Neural cell (in vitro differentiated cells): Measurements from ENCODE around the gene ZMYND10. TPM values are rescaled to one million over a fixed set of nuclear protein-coding genes. Genes with fewer than 3 reads are reported as not detected.
A peak's percentile ranks its signal among the peaks of the same experiment; 100 is the strongest.

Source experiments
- H2AFZ ChIP-seq: fragments of 200-600, 300-800 bp; sonication (generic), shearing (Covaris generic); 2 replicates; pipeline ENCODE4 v1.6.0; 2014; ENCODE audit warnings: low read depth, mild to moderate bottlenecking, antibody characterized with exemption, low read length, moderate library complexity
- H3F3A ChIP-seq: fragments of 200-600 bp; shearing (Covaris generic); 2 replicates; pipeline ENCODE4 v1.6.1; 2016; ENCODE audit warnings: mild to moderate bottlenecking, moderate library complexity, mixed read lengths, antibody characterized with exemption, low read length; ENCODE audit not compliant: insufficient read depth, poor library complexity, severe bottlenecking
- H3K27ac ChIP-seq: fragments of 200-600, 300-800 bp; sonication (generic), shearing (Covaris generic); 2 replicates; pipeline ENCODE4 v1.5.1; 2014; ENCODE audit warnings: mild to moderate bottlenecking, low read length, moderate library complexity
- H3K27me3 ChIP-seq: fragments of 300-800, 200-600 bp; sonication (generic), shearing (Covaris generic); 2 replicates; pipeline ENCODE4 v1.6.0; 2014; ENCODE audit warnings: mild to moderate bottlenecking, low read depth, low read length, moderate library complexity; ENCODE audit not compliant: insufficient read depth
- H3K36me3 ChIP-seq: fragments of 300-800, 200-600 bp; sonication (generic), shearing (Covaris generic); 2 replicates; pipeline ENCODE4 v1.5.1; 2014; ENCODE audit warnings: mild to moderate bottlenecking, antibody characterized with exemption, low read length, moderate library complexity; ENCODE audit not compliant: insufficient read depth
- H3K4me2 ChIP-seq: fragments of 300-800, 200-600 bp; sonication (generic), shearing (Covaris generic); 2 replicates; pipeline ENCODE4 v1.6.0; 2014; ENCODE audit warnings: mild to moderate bottlenecking, low read length
- H3K4me3 ChIP-seq: fragments of 300-800, 200-600 bp; sonication (generic), shearing (Covaris generic); 2 replicates; pipeline ENCODE4 v1.5.1; 2014; ENCODE audit warnings: mild to moderate bottlenecking, low read length, moderate library complexity
- H3K79me2 ChIP-seq: fragments of 200-600 bp; shearing (Covaris generic); replicated peaks from 2 replicates; pipeline ENCODE4 v1.6.0; 2014; ENCODE audit warnings: mild to moderate bottlenecking, low read length, moderate library complexity; ENCODE audit not compliant: insufficient read depth
- H3K9ac ChIP-seq: fragments of 300-800, 200-600 bp; sonication (generic), shearing (Covaris generic); 2 replicates; pipeline ENCODE4 v1.6.1; 2016; ENCODE audit warnings: mild to moderate bottlenecking, low read length, mixed read lengths
- H3K9me2 ChIP-seq: fragments of 200-600 bp; shearing (Covaris generic); 2 replicates; pipeline ENCODE4 v1.6.1; 2016; ENCODE audit warnings: mild to moderate bottlenecking, low read length, mixed read lengths; ENCODE audit not compliant: insufficient read depth
- H3K9me3 ChIP-seq: fragments of 200-600, 300-800 bp; sonication (generic), shearing (Covaris generic); 2 replicates; pipeline ENCODE4 v1.6.1; 2016; ENCODE audit warnings: mild to moderate bottlenecking, mixed run types, low read length, moderate library complexity, mixed read lengths
- H4K20me1 ChIP-seq: fragments of 200-600 bp; shearing (Covaris generic); 2 replicates; pipeline ENCODE4 v1.6.1; 2016; ENCODE audit warnings: mild to moderate bottlenecking, mixed run types; ENCODE audit not compliant: insufficient read depth
- EP300 ChIP-seq: fragments of 450-650 bp; conservative IDR thresholded peaks from 2 replicates; pipeline ENCODE4 v1.6.1; 2014; ENCODE audit warnings: antibody characterized with exemption, mild to moderate bottlenecking, moderate library complexity; ENCODE audit not compliant: poor library complexity, severe bottlenecking
- EZH2 ChIP-seq: fragments of 200-600, 300-800 bp; shearing (Covaris generic), sonication (generic); IDR thresholded peaks from 2 replicates; pipeline ENCODE4 v1.6.1; 2014; ENCODE audit warnings: antibody characterized with exemption, low read length, borderline replicate concordance, mild to moderate bottlenecking; ENCODE audit not compliant: insufficient read depth, poor library complexity, severe bottlenecking
- MXI1 ChIP-seq: fragments of 450-650 bp; conservative IDR thresholded peaks from 2 replicates; pipeline ENCODE4 v1.6.1; 2014; ENCODE audit warnings: antibody characterized with exemption, mild to moderate bottlenecking; ENCODE audit not compliant: poor library complexity, severe bottlenecking
- POLR2AphosphoS5 ChIP-seq: IDR thresholded peaks from 2 replicates; pipeline ENCODE4 v1.6.1; 2012
- RAD21 ChIP-seq: fragments of 450-650 bp; conservative IDR thresholded peaks from 2 replicates; pipeline ENCODE4 v1.6.1; 2014; ENCODE audit warnings: antibody characterized with exemption, mild to moderate bottlenecking, moderate library complexity
- SMC3 ChIP-seq: fragments of 450-650 bp; conservative IDR thresholded peaks from 2 replicates; pipeline ENCODE4 v1.6.1; 2014; ENCODE audit warnings: antibody characterized with exemption, mild to moderate bottlenecking, moderate library complexity; ENCODE audit not compliant: poor library complexity
- TAF1 ChIP-seq: IDR thresholded peaks from 2 replicates; pipeline ENCODE4 v1.6.1; 2012; ENCODE audit warnings: low read depth
- polyA plus RNA-seq: library from polyadenylated mRNA; depleted of rRNA; stranded (reverse); fragments of >200 nt; gene quantifications from 2 replicates; pipeline ENCODE4 v1.2.3, GENCODE V29; 2014
- TF ChIP-seq, protein P1 (sequence below): IDR thresholded peaks from 2 replicates; pipeline ENCODE4 v1.6.1; 2012; ENCODE audit warnings: borderline replicate concordance
- TF ChIP-seq, protein P2 (sequence below): fragments of 450-650 bp; IDR thresholded peaks from 2 replicates; pipeline ENCODE4 v1.5.1; 2014; ENCODE audit warnings: antibody characterized with exemption, mild to moderate bottlenecking, moderate library complexity; ENCODE audit not compliant: poor library complexity, severe bottlenecking

The ZMYND10 gene
- polyA plus RNA-seq, 1 donor from 2014 or later = 5.2 TPM

DNA sequence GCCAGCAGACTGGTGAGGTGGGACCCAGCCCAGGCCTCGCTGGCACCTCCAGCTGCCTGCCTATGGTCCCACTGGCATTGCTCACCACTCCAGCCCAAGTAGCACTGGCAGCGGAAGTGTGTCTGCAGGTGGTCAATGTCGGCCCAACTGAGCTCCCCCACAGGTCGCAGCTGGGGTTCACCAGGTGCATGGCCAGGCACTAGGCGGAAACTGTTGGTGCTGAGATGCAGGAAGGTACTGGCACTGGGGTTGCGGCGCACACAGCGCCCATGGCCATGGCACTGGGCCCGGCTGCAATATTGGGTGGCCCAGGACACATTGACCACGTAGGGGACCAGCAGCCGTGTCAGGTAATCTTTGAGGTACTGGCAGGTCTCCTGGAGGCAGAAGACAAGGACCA lies 27.4 kb downstream of the ZMYND10 start:
- peaks cover 23% of the 10 kb centered on the region for H3K79me2 ChIP-seq
- no peaks in the 10 kb centered on the region for H3K27me3 ChIP-seq
- H2AFZ ChIP-seq = no peak overlapping the region
- H3K36me3 ChIP-seq = no peaks in the 10 kb centered on the region
- no peaks in the 10 kb centered on the region for H3F3A ChIP-seq
- peak overlapping the region; percentile 93 for H3K4me3 ChIP-seq
- TF ChIP-seq EZH2 (no peak), SMC3 (no peak), POLR2AphosphoS5 (no peak), MXI1 (no peak), TAF1 (no peak), EP300 (no peak), RAD21 (no peak)
- TF ChIP-seq, protein P1, sequence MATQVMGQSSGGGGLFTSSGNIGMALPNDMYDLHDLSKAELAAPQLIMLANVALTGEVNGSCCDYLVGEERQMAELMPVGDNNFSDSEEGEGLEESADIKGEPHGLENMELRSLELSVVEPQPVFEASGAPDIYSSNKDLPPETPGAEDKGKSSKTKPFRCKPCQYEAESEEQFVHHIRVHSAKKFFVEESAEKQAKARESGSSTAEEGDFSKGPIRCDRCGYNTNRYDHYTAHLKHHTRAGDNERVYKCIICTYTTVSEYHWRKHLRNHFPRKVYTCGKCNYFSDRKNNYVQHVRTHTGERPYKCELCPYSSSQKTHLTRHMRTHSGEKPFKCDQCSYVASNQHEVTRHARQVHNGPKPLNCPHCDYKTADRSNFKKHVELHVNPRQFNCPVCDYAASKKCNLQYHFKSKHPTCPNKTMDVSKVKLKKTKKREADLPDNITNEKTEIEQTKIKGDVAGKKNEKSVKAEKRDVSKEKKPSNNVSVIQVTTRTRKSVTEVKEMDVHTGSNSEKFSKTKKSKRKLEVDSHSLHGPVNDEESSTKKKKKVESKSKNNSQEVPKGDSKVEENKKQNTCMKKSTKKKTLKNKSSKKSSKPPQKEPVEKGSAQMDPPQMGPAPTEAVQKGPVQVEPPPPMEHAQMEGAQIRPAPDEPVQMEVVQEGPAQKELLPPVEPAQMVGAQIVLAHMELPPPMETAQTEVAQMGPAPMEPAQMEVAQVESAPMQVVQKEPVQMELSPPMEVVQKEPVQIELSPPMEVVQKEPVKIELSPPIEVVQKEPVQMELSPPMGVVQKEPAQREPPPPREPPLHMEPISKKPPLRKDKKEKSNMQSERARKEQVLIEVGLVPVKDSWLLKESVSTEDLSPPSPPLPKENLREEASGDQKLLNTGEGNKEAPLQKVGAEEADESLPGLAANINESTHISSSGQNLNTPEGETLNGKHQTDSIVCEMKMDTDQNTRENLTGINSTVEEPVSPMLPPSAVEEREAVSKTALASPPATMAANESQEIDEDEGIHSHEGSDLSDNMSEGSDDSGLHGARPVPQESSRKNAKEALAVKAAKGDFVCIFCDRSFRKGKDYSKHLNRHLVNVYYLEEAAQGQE = no peak
- TF ChIP-seq, protein P2, sequence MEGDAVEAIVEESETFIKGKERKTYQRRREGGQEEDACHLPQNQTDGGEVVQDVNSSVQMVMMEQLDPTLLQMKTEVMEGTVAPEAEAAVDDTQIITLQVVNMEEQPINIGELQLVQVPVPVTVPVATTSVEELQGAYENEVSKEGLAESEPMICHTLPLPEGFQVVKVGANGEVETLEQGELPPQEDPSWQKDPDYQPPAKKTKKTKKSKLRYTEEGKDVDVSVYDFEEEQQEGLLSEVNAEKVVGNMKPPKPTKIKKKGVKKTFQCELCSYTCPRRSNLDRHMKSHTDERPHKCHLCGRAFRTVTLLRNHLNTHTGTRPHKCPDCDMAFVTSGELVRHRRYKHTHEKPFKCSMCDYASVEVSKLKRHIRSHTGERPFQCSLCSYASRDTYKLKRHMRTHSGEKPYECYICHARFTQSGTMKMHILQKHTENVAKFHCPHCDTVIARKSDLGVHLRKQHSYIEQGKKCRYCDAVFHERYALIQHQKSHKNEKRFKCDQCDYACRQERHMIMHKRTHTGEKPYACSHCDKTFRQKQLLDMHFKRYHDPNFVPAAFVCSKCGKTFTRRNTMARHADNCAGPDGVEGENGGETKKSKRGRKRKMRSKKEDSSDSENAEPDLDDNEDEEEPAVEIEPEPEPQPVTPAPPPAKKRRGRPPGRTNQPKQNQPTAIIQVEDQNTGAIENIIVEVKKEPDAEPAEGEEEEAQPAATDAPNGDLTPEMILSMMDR = no peak
- no peak overlapping the region for H3K9ac ChIP-seq
- H3K27ac ChIP-seq = no peak overlapping the region
- H3K4me2 ChIP-seq = no peak overlapping the region
- no peaks in the 10 kb centered on the region for H3K9me3 ChIP-seq
- no peaks in the 10 kb centered on the region for H3K9me2 ChIP-seq
- H4K20me1 ChIP-seq = no peaks in the 10 kb centered on the region

DNA sequence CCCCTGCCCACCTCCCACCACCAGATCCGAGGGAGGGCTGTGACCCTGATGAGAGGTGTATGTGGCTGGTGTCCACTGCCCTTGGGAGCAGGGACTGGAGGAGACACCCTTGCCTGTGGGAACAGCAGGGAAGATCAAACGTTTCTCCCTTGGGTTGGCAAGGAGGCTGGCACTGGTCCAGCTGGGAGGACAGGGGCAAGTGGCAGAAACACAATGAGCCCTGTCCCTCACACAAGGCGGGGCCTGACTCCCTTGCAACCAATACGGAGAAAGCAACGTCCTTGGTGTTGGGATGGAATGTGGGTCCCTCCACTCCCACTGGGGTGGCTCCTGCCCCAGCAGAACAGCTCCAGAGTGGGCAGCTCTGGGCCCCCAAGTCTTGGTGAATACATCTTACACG lies 28.2 kb downstream of the ZMYND10 start:
- no peaks in the 10 kb centered on the region for H3K36me3 ChIP-seq
- H2AFZ ChIP-seq = no peak overlapping the region
- H3K4me3 ChIP-seq = peak overlapping the region; percentile 93
- no peak overlapping the region for H3K27ac ChIP-seq
- TF ChIP-seq POLR2AphosphoS5 (no peak), SMC3 (no peak), EZH2 (no peak), RAD21 (no peak), EP300 (no peak)
- TF ChIP-seq, protein P2 = no peak
- TF ChIP-seq, protein P1 = no peak
- no peaks in the 10 kb centered on the region for H3K27me3 ChIP-seq
- no peaks in the 10 kb centered on the region for H4K20me1 ChIP-seq
- no peak overlapping the region for H3K9ac ChIP-seq
- no peaks in the 10 kb centered on the region for H3K9me3 ChIP-seq
- H3K4me2 ChIP-seq = no peak overlapping the region
- H3K79me2 ChIP-seq = peaks cover 23% of the 10 kb centered on the region
- H3K9me2 ChIP-seq = no peaks in the 10 kb centered on the region
- no peaks in the 10 kb centered on the region for H3F3A ChIP-seq
